DMS53 (cell line): ENCODE results near the gene ZNF574.

Experiments
- DNase-seq: peaks from one replicate; lab custom pipeline; 2025; lab: John Stamatoyannopoulos, UW

The ZNF574 gene

GRCh38 chr19:42079886-42080763, 4.2 kb downstream of the ZNF574 start:
- DNase-seq = no peak

- DNase-seq = no peak
These were observed 4.9 kb downstream of the ZNF574 start for GRCh38 chr19:42080764-42081375.

GRCh38 chr19:42081584-42082203, 5.7 kb downstream of the ZNF574 start:
- peak; percentile 75 for DNase-seq

GRCh38 chr19:42083537-42083936, 7.6 kb downstream of the ZNF574 start:
- no peak for DNase-seq

- DNase-seq = no peak
These were observed 10.3 kb downstream of the ZNF574 start for GRCh38 chr19:42086188-42086736.

GRCh38 chr19:42086770-42087550, 11.0 kb downstream of the ZNF574 start:
- peak; percentile 55 for DNase-seq

GRCh38 chr19:42088471-42089190, 12.7 kb downstream of the ZNF574 start:
- DNase-seq = no peak

GRCh38 chr19:42089191-42089750, 13.3 kb downstream of the ZNF574 start:
- no peak for DNase-seq

- DNase-seq = no peak
These were observed 13.8 kb downstream of the ZNF574 start for GRCh38 chr19:42089772-42090171.

- DNase-seq = no peak
These were observed 14.7 kb downstream of the ZNF574 start for GRCh38 chr19:42090672-42091071.

GRCh38 chr19:42091300-42091699, 15.3 kb downstream of the ZNF574 start:
- DNase-seq = no peak

- DNase-seq = peak; percentile 72
These were observed 15.8 kb downstream of the ZNF574 start for GRCh38 chr19:42091742-42092141.

GRCh38 chr19:42092350-42092749, 16.4 kb downstream of the ZNF574 start:
- DNase-seq = peak; percentile 95

GRCh38 chr19:42093505-42093904, 17.5 kb downstream of the ZNF574 start:
- no peak for DNase-seq

- no peak for DNase-seq
These were observed 18.0 kb downstream of the ZNF574 start for GRCh38 chr19:42093926-42094325.

GRCh38 chr19:42095142-42095813, 19.3 kb downstream of the ZNF574 start:
- DNase-seq = no peak

GRCh38 chr19:42095814-42096230, 19.9 kb downstream of the ZNF574 start:
- no peak for DNase-seq

- no peak for DNase-seq
These were observed 20.4 kb downstream of the ZNF574 start for GRCh38 chr19:42096255-42096837.

- DNase-seq = no peak
These were observed 21.5 kb downstream of the ZNF574 start for GRCh38 chr19:42097461-42097860.

GRCh38 chr19:42098781-42099180, 22.8 kb downstream of the ZNF574 start:
- DNase-seq = no peak
